Ovary (tissue), 9 donors: Measurements from ENCODE around the gene TRIM42. TPM values are rescaled to one million over a fixed set of nuclear protein-coding genes. Genes with fewer than 3 reads are reported as not detected.

Experiments used
- DNase-seq, 5 donors: peaks; one replicate each; pipeline ENCODE4 v3.0.0-alpha.2; 2019 to 2020
- H3K27ac ChIP-seq, 2 donors: fragments of 200-600 bp; one replicate each; pipeline versions ENCODE4 v1.5.1 to v1.8.0; 2019 to 2022
- H3K27me3 ChIP-seq: fragments of 200-600 bp; one replicate; pipeline ENCODE4 v1.8.0; 2022
- H3K36me3 ChIP-seq: fragments of 200-600 bp; sonication (generic); one replicate; pipeline ENCODE4 v1.5.1; 2019
- H3K4me1 ChIP-seq: one replicate; pipeline ENCODE4 v1.8.1; 2013; ENCODE audit warnings: mild to moderate bottlenecking, moderate library complexity; ENCODE audit not compliant: insufficient read depth
- H3K4me3 ChIP-seq: fragments of 200-600 bp; sonication (generic); one replicate; pipeline ENCODE4 v1.5.1; 2017
- H3K9me3 ChIP-seq, 2 donors: fragments of 200-600 bp in 1 of 2; sonication (generic) in 1 of 2; one replicate each; pipeline versions ENCODE4 v1.5.1 to v1.8.1; 2013 to 2019; ENCODE audit warnings: mild to moderate bottlenecking in 1 of 2, moderate library complexity in 1 of 2
- EP300 ChIP-seq: sonication (generic); formaldehyde crosslinking; IDR thresholded peaks from one replicate; pipeline ENCODE4 v1.6.1; 2017; ENCODE audit warnings: antibody characterized with exemption
- POLR2A ChIP-seq: fragments of 450-650 bp; IDR thresholded peaks from one replicate; pipeline ENCODE4 v1.6.1; 2017; ENCODE audit warnings: antibody characterized with exemption, mild to moderate bottlenecking, moderate library complexity
- WGBS, 3 donors: extraction: QIAGEN DNeasy Blood & Tissue Kit in 1 of 3; methylation state at CpG; one replicate each; pipeline versions ENCODE4 v1.1.5 to v1.1.7; 2013 to 2017; 5-methylcytosine and 5-hydroxymethylcytosine counted together
- intact Hi-C, 4 donors: fragments of 100-400 bp; cut with DNase I; formaldehyde crosslinking; loops; one replicate each; pipeline versions ENCODE4 v1.11.0 to v1.15.1; 2022 to 2023
- polyA plus RNA-seq, 2 donors: library from polyadenylated mRNA; stranded (reverse); fragments of 200-250 nt in 1 of 2; fragments of 350-450 nt in 1 of 2; fragmentation: Illumina TruSeq in 1 of 2; extraction: RNeasy Lipid Tissue Mini Kit (QIAGEN cat#74804) in 1 of 2; gene quantifications; one replicate each; pipeline ENCODE4 v1.2.3, GENCODE V29; 2013 to 2014
- total RNA-seq, 7 donors: library from RNA; depleted of rRNA in 2 of 7; stranded (reverse); fragments of >200 nt in 2 of 7; fragmentation: NEBNext Ultra II Directional in 3 of 7; extraction: Animal tissue kit (Norgen Biotek cat#: 25700) in 3 of 7; gene quantifications; one replicate each; pipeline versions ENCODE4 v1.1.0 to v1.2.4, GENCODE V29; 2016 to 2023
- TF ChIP-seq, protein P1 (sequence below), 3 donors: fragments of 450-650 bp in 2 of 3; fragments of 200-600 bp in 1 of 3; IDR thresholded peaks; one replicate each; pipeline versions ENCODE4 v1.5.1 to v1.8.0; 2016 to 2022; ENCODE audit warnings: antibody characterized with exemption in 3 of 3, mild to moderate bottlenecking in 1 of 3
- donor health status: DM: no; HTN: no; CAD: no; lungs with moderate emphysema.
- donor health status: DM: no; HTN: no; CAD: no.
- donor health status: Bipolar disorder and iron deficiency.
- donor health status: DM: yes; HTN: yes; CAD: no.
- donor health status: DM: no; HTN: no; CAD: no.
- donor health status: DM: yes; HTN: yes; CAD: no.

The TRIM42 gene
- total and polyA plus RNA-seq, 9 donors = not detected

DNA sequence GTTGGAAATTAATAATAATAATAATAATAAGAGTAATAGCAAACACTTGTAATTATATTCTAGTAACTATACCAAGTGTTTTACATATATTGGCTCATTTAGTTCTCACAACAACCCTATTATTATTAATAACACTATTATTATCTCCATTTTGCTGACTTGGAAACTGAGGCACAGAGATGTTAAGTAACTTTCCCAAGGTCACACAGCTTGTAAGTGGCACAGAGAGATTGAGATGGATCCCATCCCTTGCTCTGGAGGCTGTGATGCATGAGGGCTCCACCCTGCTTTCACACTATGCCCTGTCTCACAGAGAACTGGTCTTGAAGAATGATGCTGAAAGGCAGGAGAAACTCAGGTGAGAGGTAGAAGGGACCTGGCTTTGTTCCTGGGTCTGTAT is 31.9 kb downstream of the TRIM42 start:
- peaks cover 0 to 8% of the 10 kb centered on the region in 2 donors for H3K9me3 ChIP-seq
- TF ChIP-seq, protein P1, sequence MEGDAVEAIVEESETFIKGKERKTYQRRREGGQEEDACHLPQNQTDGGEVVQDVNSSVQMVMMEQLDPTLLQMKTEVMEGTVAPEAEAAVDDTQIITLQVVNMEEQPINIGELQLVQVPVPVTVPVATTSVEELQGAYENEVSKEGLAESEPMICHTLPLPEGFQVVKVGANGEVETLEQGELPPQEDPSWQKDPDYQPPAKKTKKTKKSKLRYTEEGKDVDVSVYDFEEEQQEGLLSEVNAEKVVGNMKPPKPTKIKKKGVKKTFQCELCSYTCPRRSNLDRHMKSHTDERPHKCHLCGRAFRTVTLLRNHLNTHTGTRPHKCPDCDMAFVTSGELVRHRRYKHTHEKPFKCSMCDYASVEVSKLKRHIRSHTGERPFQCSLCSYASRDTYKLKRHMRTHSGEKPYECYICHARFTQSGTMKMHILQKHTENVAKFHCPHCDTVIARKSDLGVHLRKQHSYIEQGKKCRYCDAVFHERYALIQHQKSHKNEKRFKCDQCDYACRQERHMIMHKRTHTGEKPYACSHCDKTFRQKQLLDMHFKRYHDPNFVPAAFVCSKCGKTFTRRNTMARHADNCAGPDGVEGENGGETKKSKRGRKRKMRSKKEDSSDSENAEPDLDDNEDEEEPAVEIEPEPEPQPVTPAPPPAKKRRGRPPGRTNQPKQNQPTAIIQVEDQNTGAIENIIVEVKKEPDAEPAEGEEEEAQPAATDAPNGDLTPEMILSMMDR (IDR thresholded peaks at IDR 0.05) = no peak
- TF ChIP-seq EP300 = no peak
- TF ChIP-seq POLR2A = no peak
- no peaks in the 10 kb centered on the region for H3K27me3 ChIP-seq
- DNase-seq = no peak
- H3K36me3 ChIP-seq = no peaks in the 10 kb centered on the region
- peak overlapping the region in 1 of 2 donors; percentile 46 for H3K27ac ChIP-seq
- H3K4me3 ChIP-seq = no peak overlapping the region
- H3K4me1 ChIP-seq = peaks cover 8% of the 10 kb centered on the region
- intact Hi-C loops = no loop called here

DNA sequence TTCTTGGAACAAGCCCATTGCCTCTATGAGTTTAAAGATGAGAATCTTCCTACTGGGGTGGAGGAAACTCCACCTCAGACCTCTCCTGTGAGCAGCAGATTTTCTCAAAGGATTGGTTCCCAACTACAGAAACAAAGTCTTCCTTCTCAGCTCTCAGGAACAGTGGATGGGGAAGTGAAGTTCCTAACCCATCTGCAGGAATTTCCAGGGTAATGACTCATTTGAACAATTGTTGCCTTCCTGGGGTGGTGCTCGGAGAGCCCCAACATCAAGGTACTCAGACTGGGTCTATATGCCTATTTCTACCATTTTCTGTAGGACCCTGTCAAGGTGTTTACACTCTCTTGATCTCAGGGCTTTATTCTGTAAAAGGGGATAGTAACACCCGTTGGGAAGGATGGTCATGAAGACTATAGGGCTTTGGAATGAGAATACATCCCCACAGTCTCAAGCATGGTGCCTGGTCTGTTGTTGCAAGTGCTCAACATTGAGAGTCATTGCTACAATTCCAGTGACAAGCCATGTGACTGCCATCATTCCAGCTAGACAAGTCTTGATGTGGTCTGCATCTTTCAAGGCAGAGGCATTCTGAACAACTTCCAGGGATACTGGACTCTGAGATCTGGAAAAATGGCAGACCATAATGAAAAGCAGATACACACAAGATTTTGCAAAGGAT is 33.0 kb downstream of the TRIM42 start:
- DNase-seq = no peak
- 92 to 97% (median 95%) methylated on average over 2 of the region's 2 CpGs for WGBS, 3 donors
- Histone ChIP-seq H3K9me3 (peaks cover 0 to 2% of the 10 kb centered on the region in 2 donors), H3K27ac (no peak overlapping the region), H3K27me3 (no peaks in the 10 kb centered on the region), H3K4me3 (no peak overlapping the region), H3K36me3 (no peaks in the 10 kb centered on the region), H3K4me1 (peaks cover 8% of the 10 kb centered on the region)
- intact Hi-C loops = no loop called here
- TF ChIP-seq POLR2A = no peak

DNA sequence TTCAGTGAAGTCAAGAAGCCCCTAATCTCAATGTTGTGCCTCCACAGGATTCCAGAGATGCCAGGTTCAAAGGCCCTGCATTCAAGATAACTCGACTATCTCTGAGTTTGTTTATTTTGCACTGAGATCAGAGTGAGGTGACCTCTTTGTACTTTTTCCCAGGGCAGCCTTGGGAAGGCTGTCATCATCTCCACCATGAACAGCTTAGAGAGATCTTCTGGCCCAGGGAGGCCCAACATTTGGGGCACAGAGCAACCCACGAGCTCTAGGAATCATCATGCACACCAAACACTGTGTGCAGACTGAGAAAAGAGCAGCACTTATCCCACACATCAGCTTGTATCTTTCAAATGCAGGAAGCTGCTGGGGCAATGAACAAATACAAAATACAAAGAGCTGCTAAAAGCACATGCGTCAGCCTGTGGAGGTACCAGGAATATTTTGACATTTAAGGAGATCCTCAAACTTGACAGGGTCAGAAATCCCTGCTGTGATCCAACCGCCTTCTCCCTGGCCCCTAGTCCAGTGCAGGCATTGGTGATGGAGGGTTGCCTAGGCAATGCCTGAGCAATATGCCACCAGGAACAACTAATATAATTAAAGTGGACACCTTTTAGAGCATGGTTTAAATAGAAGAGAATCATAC is 33.6 kb downstream of the TRIM42 start:
- Histone ChIP-seq H3K4me1 (peaks cover 8% of the 10 kb centered on the region), H3K36me3 (no peaks in the 10 kb centered on the region), H3K9me3 (no peaks in the 10 kb centered on the region), H3K27ac (no peak overlapping the region), H3K27me3 (no peaks in the 10 kb centered on the region), H3K4me3 (no peak overlapping the region)
- TF ChIP-seq POLR2A = no peak
- TF ChIP-seq EP300 = no peak
- TF ChIP-seq, protein P1 (IDR thresholded peaks at IDR 0.05) = no peak
- 64 to 74% (median 69%) methylated on average over 4 of the region's 4 CpGs for WGBS, 3 donors
- no peak for DNase-seq
- intact Hi-C loops = no loop called here

DNA sequence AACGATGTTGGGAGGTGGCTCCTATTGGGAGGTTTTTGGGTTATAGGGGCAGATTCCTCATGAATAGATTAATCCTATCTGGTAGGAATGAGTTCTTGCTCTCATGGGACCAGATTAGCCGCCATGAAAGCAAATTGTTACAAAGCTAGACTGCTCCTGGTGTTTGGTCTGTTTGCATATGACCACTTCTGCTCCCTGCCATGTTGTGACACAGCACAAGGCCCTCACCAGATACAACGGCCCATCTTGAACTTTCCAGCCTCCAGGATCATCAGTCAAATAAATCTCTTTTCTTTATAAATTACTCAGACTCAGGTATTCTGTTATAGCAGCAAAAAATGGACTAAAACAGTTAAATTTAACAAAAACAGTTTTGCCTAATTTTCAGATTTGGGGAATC is 34.4 kb downstream of the TRIM42 start:
- Histone ChIP-seq H3K27me3 (no peaks in the 10 kb centered on the region), H3K27ac (no peak overlapping the region), H3K36me3 (no peaks in the 10 kb centered on the region), H3K4me1 (peaks cover 8% of the 10 kb centered on the region), H3K4me3 (no peak overlapping the region), H3K9me3 (no peaks in the 10 kb centered on the region)
- no peak for DNase-seq
- WGBS, 3 donors = 82 to 88% (median 87%) methylated on average over 3 of the region's 3 CpGs
- TF ChIP-seq EP300 (no peak), POLR2A (no peak)
- TF ChIP-seq, protein P1 (IDR thresholded peaks at IDR 0.05) = no peak
- intact Hi-C loops = no loop called here

DNA sequence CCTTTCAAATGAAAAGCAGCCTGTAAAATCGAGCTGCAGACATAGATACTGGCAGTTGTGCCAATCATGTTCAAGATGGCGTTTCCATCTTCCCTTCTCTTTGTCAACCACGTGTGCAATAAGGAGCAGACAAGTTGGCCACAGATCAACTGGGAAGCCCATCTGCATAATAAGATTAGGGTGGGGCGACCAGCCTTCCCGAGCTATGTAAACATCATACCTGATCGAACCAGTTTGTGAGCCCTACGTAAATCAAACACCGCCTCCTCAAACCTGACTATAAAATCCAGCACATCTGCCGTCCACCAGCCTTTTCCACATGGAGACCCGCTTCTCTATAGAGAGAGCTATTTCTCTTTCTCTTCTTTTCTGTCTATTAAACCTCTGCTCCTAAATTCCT is 37.2 kb downstream of the TRIM42 start:
- WGBS, 3 donors = 86 to 87% (median 87%) methylated on average over 10 of the region's 10 CpGs

More for the DNA sequence above, 37.2 kb downstream of the TRIM42 start:
- no peaks in the 10 kb centered on the region for H3K9me3 ChIP-seq
- no peak overlapping the region for H3K4me3 ChIP-seq
- TF ChIP-seq EP300 = no peak
- TF ChIP-seq, protein P1 (IDR thresholded peaks at IDR 0.05) = no peak
- H3K36me3 ChIP-seq = no peaks in the 10 kb centered on the region
- DNase-seq = no peak
- H3K27me3 ChIP-seq = no peaks in the 10 kb centered on the region
- H3K4me1 ChIP-seq = peaks cover 3% of the 10 kb centered on the region
- no peak overlapping the region for H3K27ac ChIP-seq
- intact Hi-C loops = no loop called here
